Left lobe of liver (tissue), 2 donors: ENCODE data around the gene PPM1J. TPM values are rescaled to one million over a fixed set of nuclear protein-coding genes. Genes with fewer than 3 reads are reported as not detected.

Source experiments
- ATAC-seq: fragments of 200-7000 bp; cut with Tn5 transposase; one replicate; pipeline ENCODE4 v1.9.1; 2020; ENCODE audit warnings: mild to moderate bottlenecking, moderate library complexity
- DNase-seq: peaks from one replicate; pipeline ENCODE4 v3.0.0-alpha.2; 2020; ENCODE audit warnings: low spot score
- total RNA-seq: library from RNA; stranded (reverse); gene quantifications from one replicate; pipeline ENCODE4 v1.2.1, GENCODE V29; 2021
- donor health status: DM: no; HTN: no; CAD: no; lungs with moderate emphysema.
- donor health status: DM: no; HTN: yes; CAD: no.

PPM1J gene
- total RNA-seq, 1 donor from 2014 or later, result 0.33 TPM

DNA sequence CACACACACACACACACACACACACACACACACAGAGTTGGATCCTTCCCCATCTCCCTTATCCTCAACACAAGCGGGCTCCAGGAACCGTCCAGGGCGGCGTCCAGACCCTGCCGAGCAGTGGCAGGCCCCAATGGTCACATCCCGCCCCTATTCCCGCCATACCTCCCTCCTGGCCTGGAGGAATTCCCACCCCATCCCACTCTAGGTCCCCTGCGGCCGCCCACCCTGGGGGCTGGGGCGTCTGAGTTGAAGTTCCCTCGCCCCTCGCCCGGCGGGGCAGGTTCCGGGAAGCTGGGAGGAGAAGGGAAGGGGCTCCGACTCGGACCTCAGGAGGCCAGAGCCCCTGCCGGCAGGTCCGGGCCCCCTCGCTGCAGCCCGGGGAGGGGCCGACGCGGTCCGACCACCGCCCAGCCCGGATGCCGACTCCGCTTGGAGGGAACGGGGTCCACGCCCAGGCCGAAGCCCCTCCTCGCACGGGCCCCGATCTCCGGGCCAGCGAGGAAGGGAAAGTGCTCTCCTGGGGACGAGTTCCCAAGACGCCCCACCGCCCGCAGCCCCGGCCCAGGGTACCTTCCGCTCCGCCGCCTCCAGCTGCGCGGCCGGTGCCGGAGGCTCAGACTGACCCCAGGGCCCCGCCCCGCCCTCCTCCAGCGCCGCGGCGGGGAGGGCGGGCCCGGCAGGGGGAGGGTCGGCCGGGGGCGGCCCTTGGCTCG is 8.5 kb downstream of the PPM1J start, which contains the start of gene RHOC:
RHOC (minus strand) TSS at position 623 of the 716 bp plus-strand sequence. CDS start 3,328 bp downstream, outside the sequence.
- DNase-seq (peak; percentile 77), ATAC-seq (peak; percentile 91)

- ATAC-seq (peak; percentile 28), DNase-seq (peak; percentile 71)
Measured at GRCh38 chr1:112704934-112705627, 10.1 kb downstream of the PPM1J start.

DNA sequence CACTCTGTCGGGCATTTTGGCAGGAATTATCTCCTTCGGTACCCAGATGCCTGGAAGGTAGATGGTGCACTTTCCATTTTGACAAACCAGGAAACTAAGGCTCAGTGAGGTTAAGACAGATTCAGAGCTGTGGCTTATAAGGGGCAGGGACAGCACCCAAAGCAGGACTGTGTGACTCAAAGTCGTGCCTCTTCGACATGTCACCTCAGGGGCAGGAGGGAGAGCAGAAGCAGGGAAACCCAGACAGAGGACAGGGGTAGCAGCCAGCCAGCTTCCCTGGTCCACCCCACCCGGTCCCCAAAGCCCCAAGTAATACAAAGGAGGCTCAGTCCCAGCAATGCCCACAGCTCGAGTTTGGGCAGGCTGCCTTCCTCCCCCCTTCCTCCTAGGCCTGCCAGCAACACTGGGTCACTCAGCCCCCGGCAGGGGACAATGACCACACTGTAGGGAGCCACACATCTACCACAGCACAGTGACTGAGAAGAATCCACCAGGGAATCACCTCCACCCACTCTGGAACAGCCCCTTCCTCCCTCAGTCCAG is 10.7 kb downstream of the PPM1J start:
- ATAC-seq, result no peak
- DNase-seq, result no peak

GRCh38 chr1:112703706-112704105 is 11.4 kb downstream of the PPM1J start:
- ATAC-seq, result no peak
- DNase-seq, result no peak

DNA sequence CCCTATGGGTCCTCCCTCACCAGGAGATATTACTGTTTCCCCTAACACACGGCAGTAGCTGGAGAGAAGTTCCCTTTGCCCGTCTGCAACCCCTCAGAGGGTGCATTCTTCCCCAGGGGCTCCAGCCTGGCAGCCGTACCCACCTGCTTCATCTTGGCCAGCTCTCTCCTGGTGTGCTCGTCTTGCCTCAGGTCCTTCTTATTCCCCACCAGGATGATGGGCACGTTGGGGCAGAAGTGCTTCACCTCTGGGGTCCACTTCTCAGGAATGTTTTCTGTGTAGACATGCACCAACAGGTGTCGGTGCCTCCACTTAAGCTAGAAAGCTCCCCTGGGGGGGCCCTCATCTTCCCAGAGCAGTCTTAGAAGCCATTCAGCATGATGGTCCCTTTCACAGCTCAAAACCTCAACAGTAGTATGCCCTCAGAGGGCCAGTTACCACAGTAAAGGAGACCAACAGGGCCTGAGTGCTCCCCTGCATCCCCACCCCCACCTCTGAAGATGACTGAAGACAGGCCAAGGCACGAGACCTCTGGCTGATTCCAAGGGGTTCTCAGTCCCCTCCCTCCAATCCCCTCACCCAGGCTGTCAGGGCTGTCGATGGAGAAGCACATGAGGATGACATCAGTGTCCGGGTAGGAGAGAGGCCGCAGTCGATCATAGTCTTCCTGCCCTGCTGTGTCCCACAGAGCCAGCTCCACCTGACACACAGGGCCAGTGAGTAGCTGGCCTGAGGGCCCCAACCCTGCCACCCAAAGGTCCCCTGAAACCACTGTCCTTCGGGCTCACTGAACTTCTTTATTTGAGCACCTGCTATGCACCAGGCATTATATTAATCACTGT is 12.5 kb downstream of the PPM1J start:
- DNase-seq, result no peak
- ATAC-seq, result no peak

- DNase-seq (no peak), ATAC-seq (no peak)
Measured at GRCh38 chr1:112702067-112702395, 13.1 kb downstream of the PPM1J start.

GRCh38 chr1:112701227-112702066 is 13.7 kb downstream of the PPM1J start:
- DNase-seq, result no peak
- no peak for ATAC-seq

DNA sequence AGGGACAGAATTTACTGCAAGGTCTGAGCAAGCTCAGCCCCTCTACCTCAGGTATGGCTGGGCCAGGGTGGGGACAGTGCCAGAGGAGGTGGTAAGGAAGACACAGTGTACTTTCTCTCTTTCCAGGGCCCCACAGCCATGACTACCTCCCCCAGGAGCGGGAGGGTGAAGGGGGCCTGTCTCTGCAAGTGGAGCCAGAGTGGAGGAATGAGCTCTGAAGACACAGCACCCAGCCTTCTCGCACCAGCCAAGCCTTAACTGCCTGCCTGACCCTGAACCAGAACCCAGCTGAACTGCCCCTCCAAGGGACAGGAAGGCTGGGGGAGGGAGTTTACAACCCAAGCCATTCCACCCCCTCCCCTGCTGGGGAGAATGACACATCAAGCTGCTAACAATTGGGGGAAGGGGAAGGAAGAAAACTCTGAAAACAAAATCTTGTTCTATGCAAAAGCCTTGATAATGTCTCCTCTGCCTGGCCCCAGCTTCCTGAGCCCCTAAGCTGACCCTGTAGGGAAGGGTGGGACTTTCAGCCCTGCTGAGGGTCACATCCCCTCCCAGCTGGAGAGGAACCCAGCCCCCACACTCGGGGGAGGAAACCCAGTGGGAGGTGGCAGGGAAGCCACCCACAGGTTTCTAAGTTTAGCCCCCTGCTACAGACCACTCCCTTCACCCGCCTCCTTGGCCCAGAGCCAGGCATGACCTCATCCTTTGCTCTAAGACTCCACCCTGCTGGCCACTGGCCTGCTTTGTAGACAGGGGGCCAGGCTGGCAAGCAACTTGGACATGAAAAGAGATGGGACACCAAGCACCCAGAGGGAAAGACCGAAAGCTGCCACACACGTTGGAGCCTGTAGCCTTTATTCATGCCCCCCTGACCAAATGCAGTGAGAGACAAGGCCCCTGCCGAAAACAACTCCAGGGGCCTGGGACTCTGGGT is 14.6 kb downstream of the PPM1J start:
- DNase-seq (peak; percentile 88), ATAC-seq (peak; percentile 49)

GRCh38 chr1:112699425-112700144 is 15.5 kb downstream of the PPM1J start:
- ATAC-seq (no peak), DNase-seq (no peak)

DNA sequence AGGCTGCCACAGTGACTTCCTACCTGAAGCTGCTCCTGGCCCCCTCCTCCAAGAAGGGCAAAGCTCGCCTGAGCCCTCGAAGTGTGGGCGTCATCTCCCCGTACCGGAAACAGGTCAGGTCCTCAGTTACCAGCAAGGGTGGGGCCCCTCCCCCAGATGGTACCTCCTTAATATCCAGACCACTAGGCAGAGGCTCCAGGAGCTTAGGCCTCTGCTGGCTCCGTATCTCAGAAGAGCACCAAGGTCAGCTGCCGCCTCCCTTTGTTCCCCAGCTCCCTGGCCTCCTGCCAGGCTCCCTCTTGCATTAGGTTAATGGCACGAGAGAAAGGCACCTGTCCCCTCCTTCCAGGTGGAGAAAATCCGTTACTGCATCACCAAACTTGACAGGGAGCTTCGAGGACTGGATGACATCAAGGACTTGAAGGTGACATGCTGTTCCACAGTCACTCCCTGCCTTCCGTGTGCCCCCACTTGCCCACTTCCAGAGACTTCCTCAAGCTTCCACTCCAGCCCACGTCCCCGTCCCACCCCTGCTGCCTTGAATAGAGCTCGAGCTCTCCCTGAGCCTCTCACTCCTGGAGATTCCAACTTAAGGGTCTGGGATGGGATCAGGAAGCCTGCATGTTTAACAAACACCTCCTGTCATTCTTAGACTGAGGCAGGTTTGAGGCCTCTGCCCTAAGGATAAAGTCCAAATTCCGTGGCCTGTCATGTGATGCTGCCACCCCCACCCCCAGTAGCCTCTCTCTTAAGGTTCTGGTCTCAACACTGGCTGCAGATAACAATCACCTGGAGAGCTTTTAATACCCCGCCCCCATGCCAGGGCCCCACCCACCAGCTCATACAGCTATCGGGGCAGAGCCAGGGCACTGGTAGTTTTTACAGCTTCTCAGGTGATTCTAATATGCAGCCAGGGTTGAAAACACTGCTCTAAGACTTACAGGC is 16.5 kb downstream of the PPM1J start:
- peak; percentile 83 for DNase-seq
- peak; percentile 78 for ATAC-seq

- DNase-seq (no peak), ATAC-seq (no peak)
Measured at GRCh38 chr1:112697781-112698201, 17.3 kb downstream of the PPM1J start.

- DNase-seq (no peak), ATAC-seq (no peak)
Measured at GRCh38 chr1:112696578-112697314, 18.4 kb downstream of the PPM1J start.

DNA sequence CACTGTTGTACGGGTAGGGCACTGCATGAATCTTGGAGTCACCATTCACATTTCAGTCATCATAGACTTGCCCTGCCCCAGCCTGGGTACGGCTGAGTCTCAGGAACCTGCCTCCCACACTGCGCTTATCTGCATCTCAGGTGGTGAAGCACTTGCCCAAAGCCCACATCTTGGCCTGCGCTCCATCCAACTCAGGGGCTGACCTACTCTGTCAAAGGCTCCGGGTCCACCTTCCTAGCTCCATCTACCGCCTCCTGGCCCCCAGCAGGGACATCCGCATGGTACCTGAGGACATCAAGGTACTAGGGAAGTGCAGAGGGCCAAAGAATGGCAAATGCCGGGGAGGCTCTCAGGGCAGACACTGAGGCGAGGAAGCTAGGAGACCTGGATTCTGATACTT is 19.9 kb downstream of the PPM1J start:
- no peak for ATAC-seq
- DNase-seq, result peak; percentile 41

DNA sequence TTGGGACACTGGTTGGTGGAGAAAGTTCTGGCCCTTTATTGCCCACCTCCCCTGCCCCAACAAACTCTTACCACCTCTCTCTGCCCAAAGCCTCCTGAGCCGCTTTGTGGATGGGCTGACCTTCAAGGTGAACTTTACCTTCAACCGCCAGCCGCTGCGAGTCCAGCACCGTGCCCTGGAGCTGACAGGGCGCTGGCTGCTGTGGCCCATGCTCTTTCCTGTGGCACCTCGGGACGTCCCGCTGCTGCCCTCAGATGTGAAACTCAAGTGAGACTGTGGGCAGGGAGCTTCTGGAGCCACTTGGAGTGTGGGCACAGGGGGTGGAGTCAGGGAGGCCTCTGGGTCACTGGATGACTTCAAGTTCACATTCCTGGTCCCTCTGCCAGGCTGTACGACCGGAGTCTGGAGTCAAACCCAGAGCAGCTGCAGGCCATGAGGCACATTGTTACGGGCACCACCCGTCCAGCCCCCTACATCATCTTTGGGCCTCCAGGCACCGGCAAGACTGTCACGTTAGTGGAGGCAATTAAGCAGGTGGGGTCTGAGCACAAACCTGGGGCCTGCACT is 20.7 kb downstream of the PPM1J start:
- no peak for DNase-seq
- ATAC-seq, result no peak

GRCh38 chr1:112693821-112694220 is 21.3 kb downstream of the PPM1J start:
- ATAC-seq, result no peak
- DNase-seq, result no peak

DNA sequence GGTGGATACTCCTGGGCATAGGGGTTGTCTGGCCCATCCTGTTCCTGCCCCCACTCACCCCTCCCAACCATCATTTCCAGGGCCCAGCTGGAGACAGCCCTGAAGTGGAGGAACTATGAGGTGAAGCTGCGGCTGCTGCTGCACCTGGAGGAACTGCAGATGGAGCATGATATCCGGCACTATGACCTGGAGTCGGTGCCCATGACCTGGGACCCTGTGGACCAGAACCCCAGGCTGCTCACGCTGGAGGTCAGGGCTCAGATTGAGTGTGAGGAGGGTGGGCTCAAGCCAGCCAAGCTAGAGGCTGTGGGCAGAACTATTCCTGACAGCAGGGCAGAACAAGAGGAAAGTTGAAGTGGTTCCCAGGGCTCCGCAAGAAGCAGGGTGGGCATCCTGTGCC is 22.5 kb downstream of the PPM1J start:
- DNase-seq (peak; percentile 39), ATAC-seq (no peak)
